H1 (cell line): Measurements from ENCODE around the gene TSHZ2. TPM values are rescaled to one million over a fixed set of nuclear protein-coding genes. Genes with fewer than 3 reads are reported as not detected.

Experiments
- CTCF ChIA-PET: fragments of 300-600 bp; sonication (Branson Sonifier 250); formaldehyde crosslinking; loops from one replicate; lab custom pipeline; 2021; ENCODE audit not compliant: partially characterized antibody; lab: Charles Lee
- POLR2A ChIA-PET: fragments of 300-600 bp; sonication (Branson Sonifier 250); formaldehyde crosslinking; loops from one replicate; lab custom pipeline; 2021; ENCODE audit warnings: inconsistent platforms; ENCODE audit not compliant: partially characterized antibody; lab: Charles Lee
- DNase-seq, 2 experiments: peaks; one replicate each; pipeline versions ENCODE4 v3.0.0 to v3.0.0-alpha.2; 2010 to 2022; ENCODE audit warnings: low spot score in 2 of 2, low read depth in 1 of 2, mixed read lengths in 1 of 2
- FAIRE-seq: peaks from 2 replicates; lab custom pipeline; 2011; peaks lifted over from hg19 to GRCh38; lab: Jason Lieb, UNC
- H2AFZ ChIP-seq: 2 replicates; pipeline ENCODE4 v1.8.1; 2012; ENCODE audit warnings: low read length, inconsistent platforms
- H2AK5ac ChIP-seq: 2 replicates; pipeline ENCODE4 v1.6.1; 2013; ENCODE audit warnings: low read depth, low read length
- H2BK120ac ChIP-seq: replicated peaks from 2 replicates; pipeline ENCODE3; 2013; ENCODE audit warnings: low read depth, low read length, inconsistent platforms
- H2BK12ac ChIP-seq: 2 replicates; pipeline ENCODE4 v1.6.1; 2013; ENCODE audit warnings: low read depth, low read length
- H2BK15ac ChIP-seq: 2 replicates; pipeline ENCODE4 v1.6.1; 2013; ENCODE audit warnings: low read length
- H2BK20ac ChIP-seq: 2 replicates; pipeline ENCODE4 v1.6.1; 2013; ENCODE audit warnings: low read length
- H2BK5ac ChIP-seq: 2 replicates; pipeline ENCODE4 v1.6.1; 2013; ENCODE audit warnings: low read depth, low read length
- H3K14ac ChIP-seq: 2 replicates; pipeline ENCODE4 v1.6.1; 2013; ENCODE audit warnings: inconsistent platforms; ENCODE audit not compliant: insufficient read length
- H3K18ac ChIP-seq: 2 replicates; pipeline ENCODE4 v1.6.1; 2013; ENCODE audit warnings: low read length; ENCODE audit errors: extremely low read depth
- H3K23ac ChIP-seq: 2 replicates; pipeline ENCODE4 v1.6.1; 2013; ENCODE audit warnings: inconsistent platforms; ENCODE audit not compliant: insufficient read length
- H3K23me2 ChIP-seq: 2 replicates; pipeline ENCODE4 v1.6.1; 2013; ENCODE audit warnings: low read depth, low read length
- H3K27ac ChIP-seq: 2 replicates; pipeline ENCODE4 v1.6.1; 2011; ENCODE audit warnings: low read depth, low read length, inconsistent platforms
- H3K27me3 ChIP-seq, 4 experiments: replicated peaks in 1 of 4; 1 replicate in 1 of 4; 2 replicates in 3 of 4; pipeline versions ENCODE4 v1.6.1 to v1.8.1; 2011 to 2013; ENCODE audit warnings: low read length in 3 of 4, mild to moderate bottlenecking in 3 of 4, inconsistent platforms in 2 of 4, mixed read lengths in 2 of 4, moderate library complexity in 1 of 4; ENCODE audit not compliant: control insufficient read depth in 3 of 4, insufficient read depth in 3 of 4; ENCODE audit errors: extremely low read depth in 1 of 4
- H3K36me3 ChIP-seq, 4 experiments: 2 replicates each; pipeline versions ENCODE4 v1.6.1 to v1.8.1; 2011 to 2013; ENCODE audit warnings: mild to moderate bottlenecking in 4 of 4, low read length in 3 of 4, moderate library complexity in 2 of 4, control low read depth in 1 of 4, inconsistent platforms in 1 of 4; ENCODE audit not compliant: insufficient read depth in 4 of 4, control insufficient read depth in 2 of 4
- H3K4ac ChIP-seq: replicated peaks from 2 replicates; pipeline ENCODE3; 2013; ENCODE audit warnings: low read length, low read depth, mixed read lengths, inconsistent platforms; ENCODE audit not compliant: insufficient read length
- H3K4me1 ChIP-seq, 4 experiments: replicated peaks in 1 of 4; 1 replicate in 1 of 4; 2 replicates in 3 of 4; pipeline versions ENCODE4 v1.6.1 to v1.8.1; 2011 to 2013; ENCODE audit warnings: low read length in 3 of 4, inconsistent platforms in 2 of 4, mixed read lengths in 1 of 4; ENCODE audit not compliant: insufficient read depth in 4 of 4, control insufficient read depth in 3 of 4
- H3K4me2 ChIP-seq, 2 experiments: 2 replicates each; pipeline versions ENCODE4 v1.6.1 to v1.8.1; 2011 to 2013; ENCODE audit warnings: low read depth in 2 of 2, low read length in 2 of 2, control low read depth in 1 of 2, inconsistent platforms in 1 of 2, mild to moderate bottlenecking in 1 of 2; ENCODE audit not compliant: insufficient read depth in 1 of 2
- H3K4me3 ChIP-seq, 4 experiments: fragments of 200-600, 300-600 bp in 1 of 4; sonication (generic), shearing (Covaris generic), sonication (Bioruptor Twin) in 1 of 4; 2 replicates each; pipeline versions ENCODE4 v1.5.1 to v1.8.1; 2011 to 2016; ENCODE audit warnings: low read length in 4 of 4, low read depth in 3 of 4, control low read depth in 2 of 4, inconsistent platforms in 2 of 4, mild to moderate bottlenecking in 2 of 4, mixed read lengths in 1 of 4, moderate library complexity in 1 of 4; ENCODE audit not compliant: insufficient read depth in 2 of 4; ENCODE audit errors: extremely low read depth in 1 of 4
- H3K56ac ChIP-seq: replicated peaks from 2 replicates; pipeline ENCODE3; 2013; ENCODE audit warnings: low read depth, mild to moderate bottlenecking, mixed read lengths, low read length, inconsistent platforms; ENCODE audit not compliant: insufficient read length
- H3K79me1 ChIP-seq: 2 replicates; pipeline ENCODE4 v1.6.1; 2013; ENCODE audit warnings: low read depth, low read length, control low read depth
- H3K79me2 ChIP-seq, 2 experiments: 2 replicates each; pipeline versions ENCODE4 v1.6.1 to v1.8.1; 2012 to 2013; ENCODE audit warnings: low read length in 2 of 2, mild to moderate bottlenecking in 2 of 2, inconsistent platforms in 1 of 2; ENCODE audit not compliant: insufficient read depth in 2 of 2, control insufficient read depth in 1 of 2
- H3K9ac ChIP-seq, 4 experiments: replicated peaks in 1 of 4; 1 replicate in 1 of 4; 2 replicates in 3 of 4; pipeline versions ENCODE4 v1.6.1 to v1.8.1; 2011 to 2013; ENCODE audit warnings: low read depth in 3 of 4, low read length in 3 of 4, control low read depth in 2 of 4, mild to moderate bottlenecking in 2 of 4, moderate library complexity in 2 of 4, inconsistent platforms in 1 of 4; ENCODE audit errors: extremely low read depth in 1 of 4
- H3K9me3 ChIP-seq, 2 experiments: 2 replicates each; pipeline versions ENCODE4 v1.6.1 to v1.8.1; 2012 to 2013; ENCODE audit warnings: mild to moderate bottlenecking in 2 of 2, moderate library complexity in 2 of 2, control low read depth in 1 of 2, inconsistent platforms in 1 of 2, low read depth in 1 of 2, low read length in 1 of 2, mixed read lengths in 1 of 2; ENCODE audit not compliant: insufficient read depth in 2 of 2
- H4K20me1 ChIP-seq, 2 experiments: replicated peaks in 1 of 2; 2 replicates each; pipeline versions ENCODE3 to v1.8.1; 2011 to 2013; ENCODE audit warnings: inconsistent platforms in 2 of 2, low read length in 2 of 2, mild to moderate bottlenecking in 1 of 2; ENCODE audit not compliant: insufficient read depth in 2 of 2, control insufficient read depth in 1 of 2
- H4K5ac ChIP-seq: 2 replicates; pipeline ENCODE4 v1.6.1; 2013; ENCODE audit warnings: low read length, low read depth, mixed read lengths, inconsistent platforms; ENCODE audit not compliant: insufficient read length
- H4K8ac ChIP-seq: 2 replicates; pipeline ENCODE4 v1.8.0; 2013; ENCODE audit warnings: mild to moderate bottlenecking, moderate library complexity, low read length, inconsistent platforms; ENCODE audit not compliant: insufficient read depth; ENCODE audit errors: extremely low read depth
- H4K91ac ChIP-seq: replicated peaks from 2 replicates; pipeline ENCODE3; 2013; ENCODE audit warnings: low read length, mixed read lengths, inconsistent platforms; ENCODE audit not compliant: insufficient read length
- CTBP2 ChIP-seq: IDR thresholded peaks from 2 replicates; pipeline ENCODE4 v1.7.0; 2011; ENCODE audit warnings: borderline replicate concordance, mild to moderate bottlenecking, moderate library complexity, mixed read lengths, low read length; ENCODE audit not compliant: insufficient read depth, insufficient read length
- JUN ChIP-seq: IDR thresholded peaks from 2 replicates; pipeline ENCODE4 v1.6.1; 2011; ENCODE audit warnings: low read depth, mild to moderate bottlenecking, improper control_type of control experiment, low read length
- SIN3A ChIP-seq, 2 experiments: IDR thresholded peaks in 1 of 2; conservative IDR thresholded peaks in 1 of 2; 2 replicates each; pipeline ENCODE4 v1.6.1; 2011 to 2012; ENCODE audit warnings: low read length in 2 of 2, improper control_type of control experiment in 1 of 2, low read depth in 1 of 2, mild to moderate bottlenecking in 1 of 2
- TAF1 ChIP-seq: IDR thresholded peaks from 2 replicates; pipeline ENCODE4 v1.6.1; 2011; ENCODE audit warnings: mild to moderate bottlenecking, low read depth, low read length
- WGBS, 2 experiments: shearing (Covaris generic) in 1 of 2; methylation state at CpG; one replicate each; pipeline versions ENCODE4 v1.1.6 to v1.1.7; 2013 to 2015; ENCODE audit warnings: low lambda C conversion rate in 2 of 2, mixed read lengths in 2 of 2, inconsistent platforms in 1 of 2, low coverage in 1 of 2, missing lambda C conversion rate in 1 of 2; ENCODE audit not compliant: insufficient replicate concordance in 2 of 2, insufficient coverage in 1 of 2, insufficient read length in 1 of 2; ENCODE audit errors: extremely low coverage in 1 of 2, missing lambda C conversion rate in 1 of 2; 5-methylcytosine and 5-hydroxymethylcytosine counted together
- polyA plus RNA-seq, 7 experiments: library from polyadenylated mRNA; depleted of rRNA in 3 of 7; stranded (reverse) in 5 of 7; unstranded in 2 of 7; fragments of >200 nt in 5 of 7; fragments of 200-250 nt in 2 of 7; gene quantifications; 1 replicate in 5 of 7; 2 replicates in 1 of 7; 4 replicates in 1 of 7; pipeline versions ENCODE4 v1.2.1 to v1.2.3, GENCODE V29; 2011 to 2013; ENCODE audit warnings: missing spikeins in 2 of 7, mixed read lengths in 2 of 7
- total RNA-seq: library from RNA; stranded (reverse); fragmentation: NEBNext Ultra II Directional; extraction: Animal tissue kit (Norgen Biotek cat#: 25700); gene quantifications from 2 replicates; pipeline ENCODE4 v1.2.1, GENCODE V29; 2021

TSHZ2 gene
- total and polyA plus RNA-seq, 2 of the 8 experiments (the other 6 are each of a cell fraction or from before 2014, with no cell fraction given) = 0.14 to 0.30 TPM

GRCh38 chr20:53365076-53365475, 392.9 kb downstream of the TSHZ2 start:
- H3K4ac ChIP-seq = no peak overlapping the region
- ChIA-PET POLR2A (no interaction called here), CTCF (no interaction called here)
- no peak overlapping the region for H3K27ac ChIP-seq
- no peaks in the 10 kb centered on the region for H3K79me2 ChIP-seq
- no peak overlapping the region for H4K5ac ChIP-seq
- no peak overlapping the region for H4K91ac ChIP-seq
- H3K27me3 ChIP-seq = no peaks in the 10 kb centered on the region
- H3K23ac ChIP-seq = no peak overlapping the region
- H3K9me3 ChIP-seq = no peaks in the 10 kb centered on the region
- H3K9ac ChIP-seq = no peak overlapping the region
- no peak overlapping the region for H2BK20ac ChIP-seq
- 100% methylated on average over 1 of the region's 1 CpG; no CpG with 5 or more reads in 1 of the 2 experiments for WGBS, 2 experiments
- H2BK120ac ChIP-seq = no peak overlapping the region
- no peak overlapping the region for H2BK15ac ChIP-seq
- DNase-seq (no peak), FAIRE-seq (no peak)
- H3K4me3 ChIP-seq = no peak overlapping the region
- no peak overlapping the region for H4K8ac ChIP-seq
- no peaks in the 10 kb centered on the region for H3K36me3 ChIP-seq
- no peak overlapping the region for H2AK5ac ChIP-seq
- no peak overlapping the region for H2AFZ ChIP-seq
- no peak overlapping the region for H2BK12ac ChIP-seq
- H3K79me1 ChIP-seq = no peaks in the 10 kb centered on the region
- H3K23me2 ChIP-seq = no peaks in the 10 kb centered on the region
- H4K20me1 ChIP-seq = no peaks in the 10 kb centered on the region
- H3K14ac ChIP-seq = no peak overlapping the region
- H3K4me1 ChIP-seq = no peaks in the 10 kb centered on the region
- H2BK5ac ChIP-seq = no peak overlapping the region
- no peak overlapping the region for H3K4me2 ChIP-seq
- H3K18ac ChIP-seq = no peak overlapping the region
- no peak overlapping the region for H3K56ac ChIP-seq
- TF ChIP-seq TAF1 (no peak), JUN (no peak), CTBP2 (no peak), SIN3A (conservative IDR thresholded peaks at IDR 0.05 in 1 of 2, IDR thresholded peaks at IDR 0.05 in 1 of 2; ENCODE audit: low read depth in 1 of 2, low read length in 2 of 2) (no peak)
- TF ChIP-seq, all 59 proteins: peak for 0
